ENCODE measurements around the gene LRMDA. TPM values are rescaled to one million over a fixed set of nuclear protein-coding genes. Genes with fewer than 3 reads are reported as not detected.

The LRMDA gene
- total RNA-seq, 1 donor from 2014 or later: 19.4 TPM

- no peaks in the 10 kb centered on the region for H3K9me3 Mint-ChIP-seq (ENCODE audit: unreplicated experiment)
- TF ChIP-seq, protein P1, sequence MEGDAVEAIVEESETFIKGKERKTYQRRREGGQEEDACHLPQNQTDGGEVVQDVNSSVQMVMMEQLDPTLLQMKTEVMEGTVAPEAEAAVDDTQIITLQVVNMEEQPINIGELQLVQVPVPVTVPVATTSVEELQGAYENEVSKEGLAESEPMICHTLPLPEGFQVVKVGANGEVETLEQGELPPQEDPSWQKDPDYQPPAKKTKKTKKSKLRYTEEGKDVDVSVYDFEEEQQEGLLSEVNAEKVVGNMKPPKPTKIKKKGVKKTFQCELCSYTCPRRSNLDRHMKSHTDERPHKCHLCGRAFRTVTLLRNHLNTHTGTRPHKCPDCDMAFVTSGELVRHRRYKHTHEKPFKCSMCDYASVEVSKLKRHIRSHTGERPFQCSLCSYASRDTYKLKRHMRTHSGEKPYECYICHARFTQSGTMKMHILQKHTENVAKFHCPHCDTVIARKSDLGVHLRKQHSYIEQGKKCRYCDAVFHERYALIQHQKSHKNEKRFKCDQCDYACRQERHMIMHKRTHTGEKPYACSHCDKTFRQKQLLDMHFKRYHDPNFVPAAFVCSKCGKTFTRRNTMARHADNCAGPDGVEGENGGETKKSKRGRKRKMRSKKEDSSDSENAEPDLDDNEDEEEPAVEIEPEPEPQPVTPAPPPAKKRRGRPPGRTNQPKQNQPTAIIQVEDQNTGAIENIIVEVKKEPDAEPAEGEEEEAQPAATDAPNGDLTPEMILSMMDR (IDR thresholded peaks at IDR 0.05; ENCODE audit: unreplicated experiment): no peak
- peaks cover 32% of the 10 kb centered on the region for H3K4me1 Mint-ChIP-seq (ENCODE audit: unreplicated experiment)
- peaks cover 6% of the 10 kb centered on the region for H3K36me3 Mint-ChIP-seq (ENCODE audit: low read depth, unreplicated experiment)
- peaks cover 10% of the 10 kb centered on the region for H3K27me3 Mint-ChIP-seq (ENCODE audit: unreplicated experiment)
- DNase-seq (ENCODE audit: low spot score): no peak
- no peak overlapping the region for H3K4me3 Mint-ChIP-seq (ENCODE audit: unreplicated experiment)
- peak overlapping the region; percentile 82 for H3K27ac Mint-ChIP-seq (ENCODE audit: unreplicated experiment)
Measured at GRCh38 chr10:76034353-76035205, 603.2 kb downstream of the LRMDA start.

DNA sequence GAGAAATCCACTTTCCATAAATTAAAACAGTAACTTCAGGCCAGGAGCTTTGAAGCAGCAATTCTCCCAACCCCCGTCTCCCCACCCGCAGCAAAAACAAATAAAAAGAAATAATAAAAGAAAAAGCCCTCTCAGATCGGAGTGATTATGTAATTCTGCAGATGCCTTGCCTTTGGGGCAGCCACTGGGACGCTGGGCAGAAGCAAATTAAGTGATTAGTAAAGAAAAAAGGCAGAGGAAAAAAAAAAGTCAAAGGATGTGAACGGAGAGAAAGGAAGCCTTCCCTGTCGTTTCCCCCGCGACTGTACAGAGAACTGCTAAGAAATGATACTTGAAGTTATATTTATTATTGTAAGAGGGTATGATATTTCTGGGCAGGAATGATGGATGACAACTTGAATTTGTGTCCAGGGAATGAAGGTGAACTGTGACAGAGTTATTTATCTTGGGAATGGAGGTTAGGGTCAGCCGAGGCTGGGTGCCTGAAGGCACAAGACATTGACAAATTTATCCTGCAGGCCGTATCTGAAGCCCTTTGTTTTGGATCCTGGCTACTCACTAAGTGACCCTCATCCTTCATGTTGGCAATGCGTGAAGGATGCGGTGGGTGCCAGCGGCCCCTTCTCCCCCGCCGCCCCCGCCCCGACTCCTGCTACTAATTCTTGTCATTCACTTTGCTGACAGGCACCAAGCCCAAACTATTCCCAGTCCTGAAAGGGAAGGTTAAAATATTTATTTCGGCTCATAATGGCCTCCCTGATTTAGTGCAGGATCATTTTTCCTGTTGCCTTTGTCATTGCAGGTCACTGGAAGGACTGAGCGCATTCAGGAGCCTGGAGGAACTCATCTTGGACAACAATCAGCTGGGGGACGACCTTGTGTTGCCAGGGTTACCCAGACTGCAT is 604.0 kb downstream of the LRMDA start:
- peak; percentile 16 for DNase-seq (ENCODE audit: low spot score)
- Mint-ChIP-seq H3K4me3 (ENCODE audit: unreplicated experiment) (no peak overlapping the region), H3K27ac (ENCODE audit: unreplicated experiment) (peak overlapping the region; percentile 82), H3K36me3 (ENCODE audit: low read depth, unreplicated experiment) (peaks cover 6% of the 10 kb centered on the region), H3K4me1 (ENCODE audit: unreplicated experiment) (peaks cover 35% of the 10 kb centered on the region), H3K9me3 (ENCODE audit: unreplicated experiment) (no peaks in the 10 kb centered on the region), H3K27me3 (ENCODE audit: unreplicated experiment) (peaks cover 10% of the 10 kb centered on the region)
- TF ChIP-seq, protein P1 (IDR thresholded peaks at IDR 0.05; ENCODE audit: unreplicated experiment): no peak

DNA sequence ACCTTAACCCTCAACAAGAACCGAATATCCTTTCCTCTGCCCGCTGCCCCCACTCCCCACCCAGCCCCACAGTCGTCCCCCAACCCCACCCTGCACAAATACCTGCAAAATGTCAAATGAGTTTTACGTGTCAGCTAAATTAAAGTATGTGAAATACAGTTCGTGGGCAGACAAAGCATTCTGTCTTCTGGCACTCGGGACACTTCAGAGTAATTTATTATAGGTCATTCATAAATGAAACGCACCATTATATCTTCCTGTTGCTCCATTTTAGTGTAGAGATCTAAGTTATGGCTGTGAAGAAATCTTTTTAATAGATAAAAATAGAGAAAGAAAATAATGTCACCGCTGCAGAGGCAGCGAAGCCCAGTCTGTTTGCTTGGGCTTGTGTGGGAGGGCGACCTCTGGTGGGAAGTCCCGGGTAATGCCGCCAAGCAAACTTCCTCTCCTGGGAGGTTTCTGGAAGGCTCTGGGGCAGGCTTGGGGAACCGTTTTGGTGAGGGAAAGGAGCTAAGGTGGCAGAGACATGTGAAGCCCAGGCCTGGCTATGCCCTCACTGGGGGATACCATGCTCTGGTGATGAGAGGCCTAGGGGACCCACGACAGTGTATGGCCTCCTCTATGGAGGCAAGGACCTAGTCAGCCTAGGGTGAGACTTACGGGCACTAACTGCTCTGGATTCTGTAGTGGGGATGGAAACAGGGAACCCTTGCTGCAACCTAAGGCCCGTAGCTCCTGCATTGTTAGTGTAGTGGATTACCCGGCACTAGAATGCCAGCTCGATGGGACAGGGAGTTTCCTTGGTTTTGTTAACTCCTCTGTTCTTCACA is 604.9 kb downstream of the LRMDA start:
- H3K9me3 Mint-ChIP-seq (ENCODE audit: unreplicated experiment): no peaks in the 10 kb centered on the region
- DNase-seq (ENCODE audit: low spot score): peak; percentile 82
- TF ChIP-seq, protein P1 (IDR thresholded peaks at IDR 0.05; ENCODE audit: unreplicated experiment): peak; percentile 84
- H3K27me3 Mint-ChIP-seq (ENCODE audit: unreplicated experiment): peaks cover 10% of the 10 kb centered on the region
- H3K27ac Mint-ChIP-seq (ENCODE audit: unreplicated experiment): peak overlapping the region; percentile 59
- H3K36me3 Mint-ChIP-seq (ENCODE audit: low read depth, unreplicated experiment): peaks cover 6% of the 10 kb centered on the region
- peaks cover 36% of the 10 kb centered on the region for H3K4me1 Mint-ChIP-seq (ENCODE audit: unreplicated experiment)
- no peak overlapping the region for H3K4me3 Mint-ChIP-seq (ENCODE audit: unreplicated experiment)

- TF ChIP-seq, protein P1 (IDR thresholded peaks at IDR 0.05; ENCODE audit: unreplicated experiment): no peak
- Mint-ChIP-seq H3K9me3 (ENCODE audit: unreplicated experiment) (no peaks in the 10 kb centered on the region), H3K4me1 (ENCODE audit: unreplicated experiment) (peaks cover 36% of the 10 kb centered on the region), H3K36me3 (ENCODE audit: low read depth, unreplicated experiment) (peaks cover 6% of the 10 kb centered on the region), H3K27ac (ENCODE audit: unreplicated experiment) (no peak overlapping the region), H3K27me3 (ENCODE audit: unreplicated experiment) (peaks cover 9% of the 10 kb centered on the region), H3K4me3 (ENCODE audit: unreplicated experiment) (no peak overlapping the region)
- DNase-seq (ENCODE audit: low spot score): no peak
Measured at GRCh38 chr10:76036962-76037361, 605.5 kb downstream of the LRMDA start.
